Memory B cell (primary cell): ENCODE measurements around the gene CEMIP.

Experiments used
- ATAC-seq: fragments of 150-1000 bp; cut with Tn5 transposase; 2 replicates; pipeline ENCODE4 v1.10.0; 2021; ENCODE audit warnings: low read depth, mild to moderate bottlenecking, moderate library complexity
- DNase-seq, 2 donors: peaks; one replicate each; pipeline ENCODE4 v3.0.0; 2022; ENCODE audit warnings: low spot score in 2 of 2
- H3K27ac Mint-ChIP-seq: one replicate; pipeline ENCODE4 v1.8.0; 2022; ENCODE audit warnings: mild to moderate bottlenecking, moderate library complexity, mixed read lengths
- H3K27me3 Mint-ChIP-seq: one replicate; pipeline ENCODE4 v1.8.0; 2022; ENCODE audit warnings: mixed read lengths
- H3K36me3 Mint-ChIP-seq: one replicate; pipeline ENCODE4 v1.8.0; 2022; ENCODE audit warnings: mild to moderate bottlenecking, mixed read lengths
- H3K4me1 Mint-ChIP-seq: one replicate; pipeline ENCODE4 v1.8.0; 2022; ENCODE audit warnings: mixed read lengths
- H3K4me3 Mint-ChIP-seq: one replicate; pipeline ENCODE4 v1.8.0; 2022; ENCODE audit warnings: mild to moderate bottlenecking, moderate library complexity, mixed read lengths
- H3K9me3 Mint-ChIP-seq: one replicate; pipeline ENCODE4 v1.8.0; 2022; ENCODE audit warnings: mixed read lengths

Gene CEMIP

GRCh38 chr15:80783260-80783659 is 4.1 kb downstream of the CEMIP start:
- H3K4me1 Mint-ChIP-seq, result peaks cover 4% of the 10 kb centered on the region
- DNase-seq (no peak), ATAC-seq (no peak)
- no peaks in the 10 kb centered on the region for H3K9me3 Mint-ChIP-seq
- no peaks in the 10 kb centered on the region for H3K36me3 Mint-ChIP-seq
- H3K27me3 Mint-ChIP-seq, result peaks cover 11% of the 10 kb centered on the region
- H3K4me3 Mint-ChIP-seq, result no peak overlapping the region
- H3K27ac Mint-ChIP-seq, result no peak overlapping the region

- Mint-ChIP-seq H3K4me3 (no peak overlapping the region), H3K9me3 (no peaks in the 10 kb centered on the region), H3K36me3 (no peaks in the 10 kb centered on the region), H3K27ac (no peak overlapping the region), H3K4me1 (no peaks in the 10 kb centered on the region), H3K27me3 (peaks cover 6% of the 10 kb centered on the region)
- no peak for ATAC-seq
- DNase-seq, result no peak
Measured at GRCh38 chr15:80785335-80785734, 6.2 kb downstream of the CEMIP start.

GRCh38 chr15:80785811-80786354 is 6.7 kb downstream of the CEMIP start:
- no peak overlapping the region for H3K4me3 Mint-ChIP-seq
- ATAC-seq, result no peak
- H3K9me3 Mint-ChIP-seq, result no peaks in the 10 kb centered on the region
- H3K36me3 Mint-ChIP-seq, result no peaks in the 10 kb centered on the region
- DNase-seq, result no peak
- H3K4me1 Mint-ChIP-seq, result no peaks in the 10 kb centered on the region
- H3K27me3 Mint-ChIP-seq, result peaks cover 8% of the 10 kb centered on the region
- H3K27ac Mint-ChIP-seq, result no peak overlapping the region

GRCh38 chr15:80787316-80787715 is 8.1 kb downstream of the CEMIP start:
- Mint-ChIP-seq H3K27ac (no peak overlapping the region), H3K27me3 (peaks cover 11% of the 10 kb centered on the region), H3K36me3 (no peaks in the 10 kb centered on the region), H3K4me1 (no peaks in the 10 kb centered on the region), H3K9me3 (no peaks in the 10 kb centered on the region), H3K4me3 (no peak overlapping the region)
- DNase-seq (no peak), ATAC-seq (no peak)

GRCh38 chr15:80788536-80788935 is 9.4 kb downstream of the CEMIP start:
- Mint-ChIP-seq H3K9me3 (no peaks in the 10 kb centered on the region), H3K27me3 (peaks cover 11% of the 10 kb centered on the region), H3K27ac (no peak overlapping the region), H3K36me3 (no peaks in the 10 kb centered on the region), H3K4me1 (no peaks in the 10 kb centered on the region), H3K4me3 (no peak overlapping the region)
- ATAC-seq (no peak), DNase-seq (no peak)

GRCh38 chr15:80789296-80789695 is 10.1 kb downstream of the CEMIP start:
- no peak overlapping the region for H3K4me3 Mint-ChIP-seq
- DNase-seq, result no peak
- no peak for ATAC-seq
- H3K9me3 Mint-ChIP-seq, result no peaks in the 10 kb centered on the region
- H3K27ac Mint-ChIP-seq, result no peak overlapping the region
- no peaks in the 10 kb centered on the region for H3K4me1 Mint-ChIP-seq
- H3K36me3 Mint-ChIP-seq, result no peaks in the 10 kb centered on the region
- H3K27me3 Mint-ChIP-seq, result peaks cover 9% of the 10 kb centered on the region

GRCh38 chr15:80789796-80790195 is 10.6 kb downstream of the CEMIP start:
- Mint-ChIP-seq H3K4me3 (no peak overlapping the region), H3K9me3 (no peaks in the 10 kb centered on the region), H3K27ac (no peak overlapping the region), H3K4me1 (no peaks in the 10 kb centered on the region), H3K36me3 (no peaks in the 10 kb centered on the region), H3K27me3 (peaks cover 10% of the 10 kb centered on the region)
- ATAC-seq (no peak), DNase-seq (no peak)

GRCh38 chr15:80790236-80790635 is 11.1 kb downstream of the CEMIP start:
- Mint-ChIP-seq H3K36me3 (no peaks in the 10 kb centered on the region), H3K4me3 (no peak overlapping the region), H3K4me1 (no peaks in the 10 kb centered on the region), H3K9me3 (no peaks in the 10 kb centered on the region), H3K27me3 (peaks cover 14% of the 10 kb centered on the region), H3K27ac (no peak overlapping the region)
- ATAC-seq (no peak), DNase-seq (no peak)

- Mint-ChIP-seq H3K36me3 (no peaks in the 10 kb centered on the region), H3K4me1 (no peaks in the 10 kb centered on the region)
Measured at GRCh38 chr15:80791004-80791403, 11.8 kb downstream of the CEMIP start.

GRCh38 chr15:80796407-80796806 is 17.2 kb downstream of the CEMIP start:
- Mint-ChIP-seq H3K9me3 (peaks cover 2% of the 10 kb centered on the region), H3K36me3 (no peaks in the 10 kb centered on the region), H3K4me1 (no peaks in the 10 kb centered on the region), H3K27me3 (peaks cover 18% of the 10 kb centered on the region), H3K4me3 (no peak overlapping the region), H3K27ac (no peak overlapping the region)
- DNase-seq (no peak), ATAC-seq (no peak)

More at GRCh38 chr15:80791004-80791403, 11.8 kb downstream of the CEMIP start:
- no peak overlapping the region for H3K27ac Mint-ChIP-seq
- DNase-seq (no peak), ATAC-seq (no peak)
- H3K4me3 Mint-ChIP-seq, result no peak overlapping the region
- no peaks in the 10 kb centered on the region for H3K9me3 Mint-ChIP-seq
- peaks cover 15% of the 10 kb centered on the region for H3K27me3 Mint-ChIP-seq

- no peaks in the 10 kb centered on the region for H3K36me3 Mint-ChIP-seq
- H3K27ac Mint-ChIP-seq, result no peak overlapping the region
- peaks cover 17% of the 10 kb centered on the region for H3K27me3 Mint-ChIP-seq
- no peak overlapping the region for H3K4me3 Mint-ChIP-seq
- H3K9me3 Mint-ChIP-seq, result peaks cover 2% of the 10 kb centered on the region
- ATAC-seq (no peak), DNase-seq (no peak)
- no peaks in the 10 kb centered on the region for H3K4me1 Mint-ChIP-seq
Measured at GRCh38 chr15:80798911-80799310, 19.7 kb downstream of the CEMIP start.

GRCh38 chr15:80800067-80800466 is 20.9 kb downstream of the CEMIP start:
- no peaks in the 10 kb centered on the region for H3K36me3 Mint-ChIP-seq
- peaks cover 14% of the 10 kb centered on the region for H3K27me3 Mint-ChIP-seq
- no peak overlapping the region for H3K27ac Mint-ChIP-seq

GRCh38 chr15:80801891-80802680 is 22.9 kb downstream of the CEMIP start:
- Mint-ChIP-seq H3K4me3 (no peak overlapping the region), H3K36me3 (no peaks in the 10 kb centered on the region), H3K27ac (no peak overlapping the region), H3K4me1 (no peaks in the 10 kb centered on the region), H3K27me3 (peaks cover 8% of the 10 kb centered on the region), H3K9me3 (peaks cover 2% of the 10 kb centered on the region)
- no peak for ATAC-seq
- no peak for DNase-seq

More at GRCh38 chr15:80800067-80800466, 20.9 kb downstream of the CEMIP start:
- DNase-seq (no peak), ATAC-seq (no peak)
- Mint-ChIP-seq H3K4me1 (no peaks in the 10 kb centered on the region), H3K4me3 (no peak overlapping the region), H3K9me3 (peaks cover 2% of the 10 kb centered on the region)

GRCh38 chr15:80803580-80804525 is 24.7 kb downstream of the CEMIP start:
- Mint-ChIP-seq H3K4me3 (no peak overlapping the region), H3K4me1 (no peaks in the 10 kb centered on the region), H3K36me3 (no peaks in the 10 kb centered on the region), H3K27ac (no peak overlapping the region), H3K27me3 (peaks cover 8% of the 10 kb centered on the region), H3K9me3 (peaks cover 2% of the 10 kb centered on the region)
- DNase-seq (no peak), ATAC-seq (no peak)
